Stimulated activated CD8-positive, alpha-beta memory T cell treated with anti-CD3 and anti-CD28 coated beads, Interleukin-7, amount 100 ng/mL, for 24 hours (primary cell): ENCODE results near the gene CHD9NB.

Source experiments
- DNase-seq: peaks from one replicate; pipeline ENCODE4 v3.0.0-alpha.2; 2020; ENCODE audit warnings: low read depth

CHD9NB gene

DNA sequence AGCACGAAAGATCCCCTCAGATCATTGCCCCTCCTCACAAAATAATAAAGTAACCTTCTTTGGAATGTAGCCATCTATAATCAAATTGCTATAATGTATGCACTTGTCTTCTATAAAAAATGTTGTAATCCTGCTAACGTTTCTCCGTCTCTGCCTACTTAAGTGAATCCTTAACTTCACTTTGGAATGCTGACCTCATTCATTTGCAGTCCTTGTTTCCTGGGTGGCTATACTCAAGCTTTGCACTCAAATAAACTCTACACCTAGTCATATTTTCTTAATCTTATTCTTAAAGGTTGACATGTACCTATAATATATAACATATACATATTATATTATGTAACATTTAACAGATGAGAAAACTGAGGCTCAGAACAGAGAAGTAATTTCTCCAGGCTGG, 22.7 kb downstream of the CHD9NB start:
- DNase-seq, result no peak

DNA sequence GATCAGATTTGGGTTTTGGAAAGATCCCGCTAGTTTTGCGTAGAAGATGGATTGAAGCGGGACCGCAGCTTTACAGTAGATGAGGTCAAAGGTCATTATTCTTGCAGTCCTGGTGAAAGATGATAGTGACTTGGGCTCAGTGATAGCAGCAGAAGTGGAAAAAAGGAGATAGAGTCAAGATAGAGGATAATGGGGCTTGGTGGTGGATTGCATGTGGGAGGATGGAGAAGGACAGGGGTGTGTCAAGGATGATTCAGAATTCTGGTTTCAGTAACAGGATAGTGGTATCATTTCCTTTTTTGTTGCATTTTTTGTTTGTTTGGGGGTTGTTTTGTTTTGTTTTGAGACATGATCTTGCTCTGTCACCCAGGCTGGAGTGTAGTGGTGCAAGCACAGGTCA, 28.7 kb downstream of the CHD9NB start:
- DNase-seq, result no peak

DNA sequence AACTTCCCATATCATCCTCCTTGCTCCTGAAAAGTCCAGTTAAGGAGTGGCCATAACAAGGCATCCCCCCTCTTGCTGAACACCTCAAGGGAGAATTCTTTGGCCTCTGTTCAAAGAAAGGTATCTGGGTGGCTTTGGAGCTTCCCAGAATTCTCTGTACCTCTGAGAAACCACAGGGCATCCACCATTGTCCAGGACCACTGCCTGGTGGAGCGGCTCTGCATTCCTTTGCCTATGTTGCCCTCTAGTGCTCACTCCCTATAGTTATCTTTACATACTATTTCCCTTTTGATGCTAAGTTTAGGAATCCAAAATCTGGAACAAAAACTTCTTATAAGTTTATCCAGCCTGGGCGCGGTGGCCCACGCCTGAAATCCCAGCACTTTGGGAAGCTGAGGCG, 30.3 kb downstream of the CHD9NB start:
- DNase-seq, result no peak

DNA sequence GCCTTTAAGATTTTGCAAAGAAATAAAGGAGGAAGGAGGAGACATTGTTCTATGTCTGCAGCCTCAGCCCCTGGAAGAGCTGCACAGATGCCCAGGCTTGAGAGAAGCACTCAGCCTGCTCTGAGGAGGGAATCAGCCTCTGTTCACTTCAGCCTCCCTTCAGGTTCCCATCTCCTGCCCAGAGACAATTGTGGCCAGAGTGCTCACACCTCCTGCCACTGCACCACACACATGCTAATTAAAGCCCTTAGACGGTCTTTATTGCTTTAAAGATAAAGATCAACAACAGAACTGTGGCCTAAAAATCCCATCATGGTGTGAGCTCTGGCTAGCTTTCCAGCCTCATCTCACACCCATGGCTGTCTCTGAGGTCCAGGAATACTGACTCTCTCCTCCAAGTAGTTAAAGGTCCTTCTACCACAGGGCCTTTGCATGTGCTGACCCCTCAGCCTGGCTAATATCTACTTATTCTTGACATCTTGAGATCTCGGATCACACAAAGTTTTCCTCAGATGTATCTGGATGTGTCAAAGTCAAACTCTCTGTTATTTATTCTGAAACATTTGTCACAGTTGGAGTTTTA, 33.8 kb downstream of the CHD9NB start:
- no peak for DNase-seq

DNA sequence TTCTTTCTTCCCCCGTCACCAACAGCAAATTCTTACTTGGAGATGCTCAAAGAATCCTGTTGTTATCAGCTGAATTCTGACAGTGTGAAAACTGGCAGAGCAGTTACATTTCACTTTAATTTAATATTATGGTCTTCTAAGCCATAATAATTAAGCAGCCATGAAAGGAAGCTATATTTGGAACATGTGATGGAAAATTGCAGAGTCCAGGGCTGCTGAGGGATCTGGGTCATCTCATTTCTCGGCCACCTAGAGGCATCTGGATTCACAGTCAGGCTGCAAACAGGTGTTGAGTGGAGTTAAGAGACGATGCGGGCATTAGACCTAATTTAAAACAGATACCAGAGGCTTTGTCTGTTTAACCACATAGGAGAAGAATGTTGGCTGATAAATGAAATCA, 38.4 kb downstream of the CHD9NB start:
- no peak for DNase-seq

DNA sequence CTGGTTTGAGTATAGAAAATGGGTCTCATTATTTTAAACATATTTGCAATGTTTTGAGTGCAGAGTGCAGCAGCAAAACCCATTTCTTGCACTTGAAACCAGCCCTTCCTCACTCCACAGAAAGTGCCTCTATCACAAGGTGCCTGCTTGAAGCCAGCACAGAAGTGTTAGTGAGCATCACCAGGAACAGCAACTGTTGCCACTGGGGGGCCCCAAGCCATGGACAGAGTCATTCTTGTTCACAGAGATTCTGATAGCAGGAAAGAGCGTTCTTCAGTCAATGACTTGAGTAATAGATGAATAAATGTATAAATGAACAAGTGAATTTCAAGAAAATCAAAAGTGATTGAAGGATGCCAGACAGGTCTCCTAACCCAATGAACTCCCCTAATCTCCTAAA, 45.6 kb downstream of the CHD9NB start:
- DNase-seq, result no peak

DNA sequence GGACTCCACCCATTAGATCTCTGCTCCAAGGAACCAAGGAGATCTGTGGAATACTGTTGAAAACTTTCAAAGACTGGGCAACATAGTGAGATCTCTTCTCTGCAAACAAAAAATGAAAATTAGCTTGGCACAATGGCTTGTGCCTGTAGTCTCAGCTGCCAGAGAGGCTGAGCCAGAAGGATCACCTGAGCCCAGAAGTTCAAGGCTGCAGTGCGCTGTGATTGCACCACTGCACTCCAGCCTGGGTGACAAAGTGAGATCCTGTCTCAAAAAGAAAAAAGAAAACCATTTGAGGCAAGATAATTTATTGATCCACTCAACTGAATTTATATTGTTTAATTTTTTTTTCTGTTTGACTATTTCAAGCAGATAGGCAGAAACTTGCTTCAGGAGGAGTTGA, 54.8 kb downstream of the CHD9NB start:
- no peak for DNase-seq

DNA sequence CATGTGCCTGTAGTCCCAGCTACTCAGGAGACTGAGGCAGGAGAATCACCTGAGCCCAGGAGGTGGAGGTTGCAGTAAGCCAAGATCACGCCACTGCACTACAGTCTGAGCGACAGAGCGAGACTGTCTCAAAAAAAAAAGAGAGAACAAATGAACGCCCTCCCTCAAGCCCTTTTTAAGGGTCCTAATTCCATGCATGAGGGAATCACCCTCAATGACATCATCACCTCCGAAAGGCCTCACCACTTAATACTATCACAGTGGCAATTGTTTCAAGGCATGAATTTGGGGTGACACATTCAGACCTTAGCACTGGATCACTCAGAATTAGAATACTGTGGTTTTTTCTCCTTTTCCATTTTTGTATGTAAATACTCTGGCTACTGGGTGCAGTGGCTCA, 57.8 kb downstream of the CHD9NB start:
- no peak for DNase-seq

DNA sequence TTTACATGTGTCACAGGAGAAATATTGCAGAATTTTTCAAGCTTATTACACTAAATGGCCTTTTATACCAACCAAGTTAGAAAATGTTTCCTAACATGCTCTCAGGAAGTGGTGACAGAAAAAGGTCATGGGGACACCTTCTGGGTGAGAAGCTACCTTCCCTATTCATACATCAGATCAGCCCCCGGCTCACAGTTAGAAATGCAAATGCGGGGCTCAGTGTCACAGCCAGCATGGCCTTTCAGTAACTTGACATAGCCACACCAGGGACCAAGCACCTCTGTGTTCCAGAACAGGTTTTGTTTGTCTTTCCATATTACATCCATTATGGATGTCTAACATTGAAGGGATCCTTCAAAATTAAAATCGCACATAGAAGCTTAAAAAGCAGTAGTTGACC, 59.5 kb downstream of the CHD9NB start:
- DNase-seq, result no peak

DNA sequence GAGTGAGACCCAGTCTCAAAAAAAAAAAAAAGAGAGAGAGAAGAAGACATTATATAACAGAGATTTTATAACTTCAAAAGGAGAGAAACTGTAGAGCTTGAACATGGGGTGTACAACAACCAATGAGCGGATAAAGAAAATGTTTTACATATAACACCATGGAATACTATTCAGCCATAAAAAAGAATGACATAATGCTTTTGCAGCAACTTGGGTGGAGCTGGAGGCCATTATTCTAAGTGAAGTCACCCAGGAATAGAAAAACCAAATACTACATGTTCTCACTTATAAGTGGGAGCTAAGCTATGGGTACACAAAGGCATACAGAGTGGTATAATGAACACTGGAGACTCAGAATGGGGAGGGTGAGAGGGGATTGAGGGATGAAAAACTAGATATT, 61.1 kb downstream of the CHD9NB start:
- DNase-seq, result no peak
